Activated CD4-positive, alpha-beta T cell treated with anti-CD3 and anti-CD28 coated beads, Interleukin-2, amount 50 U/mL, for 48 hours (primary cell): ENCODE measurements around the gene FBRSL1.

Experiments
- DNase-seq, 2 experiments: peaks; one replicate each; pipeline ENCODE4 v3.0.0-alpha.2; 2020

FBRSL1 gene

DNA sequence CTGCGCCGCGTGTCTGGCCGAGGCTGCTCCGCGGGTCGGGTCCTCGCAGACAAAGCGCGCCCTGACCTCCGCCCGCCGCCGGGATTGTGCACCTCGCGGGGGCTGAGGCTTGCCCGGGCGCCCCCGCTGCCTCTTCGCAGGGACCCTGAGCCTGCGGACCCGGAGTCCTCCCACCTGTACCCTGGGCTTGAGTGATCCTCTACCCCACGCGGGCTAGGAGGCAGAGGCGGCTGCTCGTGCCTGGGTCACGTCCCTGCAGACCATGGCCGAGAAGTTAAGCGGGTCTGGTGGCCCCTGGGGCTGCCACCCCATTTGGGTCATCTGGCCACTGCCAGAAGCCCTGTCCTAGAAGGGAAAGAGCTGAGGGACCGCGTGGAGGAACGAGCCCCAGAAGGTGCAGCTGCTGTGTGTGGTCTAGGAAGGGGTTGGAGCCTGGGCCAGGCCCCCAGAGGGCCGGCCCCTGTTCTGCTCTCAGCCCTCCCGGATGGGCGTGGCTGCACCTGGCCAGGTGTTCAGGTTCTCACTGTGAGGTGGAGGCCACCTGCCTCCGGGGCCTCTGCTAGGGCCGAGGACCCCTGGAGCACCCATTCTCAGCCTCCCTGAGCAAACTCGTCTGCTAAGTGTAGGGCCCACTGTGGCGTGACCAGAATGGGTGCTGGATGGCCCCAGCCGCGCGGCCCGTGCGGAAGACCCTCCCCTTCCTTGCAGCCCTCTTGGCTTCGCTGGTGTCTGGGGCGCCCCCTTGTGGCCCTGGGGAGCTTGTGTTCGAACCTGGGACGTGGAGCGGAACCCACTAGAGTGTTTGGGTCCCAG, 70.9 kb downstream of the FBRSL1 start:
- peak; percentile 83 to 87 for DNase-seq
